Measurements from ENCODE around the gene HSP90AA1.

DNA sequence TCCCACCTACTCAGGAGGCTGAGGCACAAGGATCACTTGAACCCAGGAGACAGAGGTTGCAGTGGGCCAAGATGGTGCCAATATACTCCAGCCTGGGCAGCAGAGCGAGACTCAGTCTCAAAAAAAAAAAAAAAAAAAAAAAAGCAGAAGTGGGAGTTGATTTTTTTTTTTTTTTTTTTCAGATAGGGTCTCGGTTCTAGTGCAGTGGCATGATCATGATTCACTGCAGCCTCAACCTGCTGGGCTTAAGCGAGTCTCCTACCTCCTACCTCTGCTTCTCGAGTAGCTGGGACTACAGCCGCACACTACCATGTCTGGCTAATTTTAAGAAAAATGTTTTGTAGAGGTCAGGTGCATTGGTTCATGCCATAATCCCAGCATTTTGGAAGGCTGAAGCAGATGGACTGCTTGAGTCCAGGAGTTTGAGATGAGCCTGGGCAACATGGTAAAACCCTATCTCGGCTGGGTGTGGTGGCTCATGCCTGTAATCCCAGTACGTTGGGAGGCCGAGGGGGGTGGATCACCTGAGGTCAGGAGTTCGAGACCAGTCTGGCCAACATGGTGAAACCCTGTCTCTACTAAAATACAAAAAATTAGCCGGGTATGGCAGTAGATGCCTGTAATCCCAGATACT lies 16.3 kb upstream of the HSP90AA1 start:
- TF ChIP-seq, protein P1, sequence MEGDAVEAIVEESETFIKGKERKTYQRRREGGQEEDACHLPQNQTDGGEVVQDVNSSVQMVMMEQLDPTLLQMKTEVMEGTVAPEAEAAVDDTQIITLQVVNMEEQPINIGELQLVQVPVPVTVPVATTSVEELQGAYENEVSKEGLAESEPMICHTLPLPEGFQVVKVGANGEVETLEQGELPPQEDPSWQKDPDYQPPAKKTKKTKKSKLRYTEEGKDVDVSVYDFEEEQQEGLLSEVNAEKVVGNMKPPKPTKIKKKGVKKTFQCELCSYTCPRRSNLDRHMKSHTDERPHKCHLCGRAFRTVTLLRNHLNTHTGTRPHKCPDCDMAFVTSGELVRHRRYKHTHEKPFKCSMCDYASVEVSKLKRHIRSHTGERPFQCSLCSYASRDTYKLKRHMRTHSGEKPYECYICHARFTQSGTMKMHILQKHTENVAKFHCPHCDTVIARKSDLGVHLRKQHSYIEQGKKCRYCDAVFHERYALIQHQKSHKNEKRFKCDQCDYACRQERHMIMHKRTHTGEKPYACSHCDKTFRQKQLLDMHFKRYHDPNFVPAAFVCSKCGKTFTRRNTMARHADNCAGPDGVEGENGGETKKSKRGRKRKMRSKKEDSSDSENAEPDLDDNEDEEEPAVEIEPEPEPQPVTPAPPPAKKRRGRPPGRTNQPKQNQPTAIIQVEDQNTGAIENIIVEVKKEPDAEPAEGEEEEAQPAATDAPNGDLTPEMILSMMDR (IDR thresholded peaks at IDR 0.05; ENCODE audit: low read depth, low read length, poor library complexity, severe bottlenecking), result no peak
- TF ChIP-seq EZH2phosphoT487 (IDR thresholded peaks at IDR 0.05; ENCODE audit: borderline replicate concordance, low read length), result no peak
